ENCODE measurements around the gene CINP. TPM values are rescaled to one million over a fixed set of nuclear protein-coding genes. Genes with fewer than 3 reads are reported as not detected.
"Not testable (repeated sequence)": the region's sequence is repeated elsewhere in the genome, so short reads cannot be mapped to it uniquely, and the experiment has no call there.

The CINP gene
- total RNA-seq, 1 donor from 2014 or later: 41.6 TPM

- DNase-seq (ENCODE audit: low read depth in 2 of 2): no peak
Measured at GRCh38 chr14:102353126-102353619, 9.5 kb downstream of the CINP start.

- DNase-seq (ENCODE audit: low read depth in 2 of 2): no peak
Measured at GRCh38 chr14:102352213-102352612, 10.5 kb downstream of the CINP start.

- peak in 1 of 2 donors; percentile 73 for DNase-seq (ENCODE audit: low read depth in 2 of 2)
Measured at GRCh38 chr14:102351593-102351992, 11.1 kb downstream of the CINP start.

GRCh38 chr14:102351023-102351422 is 11.7 kb downstream of the CINP start:
- DNase-seq (ENCODE audit: low read depth in 2 of 2): peak; percentile 39 to 91

GRCh38 chr14:102348376-102348775 is 14.3 kb downstream of the CINP start:
- no peak for DNase-seq (ENCODE audit: low read depth in 2 of 2)

GRCh38 chr14:102346645-102347044 is 16.0 kb downstream of the CINP start:
- DNase-seq (ENCODE audit: low read depth in 2 of 2): no peak

GRCh38 chr14:102345232-102345631 is 17.5 kb downstream of the CINP start:
- DNase-seq (ENCODE audit: low read depth in 2 of 2): no peak

- DNase-seq (ENCODE audit: low read depth in 2 of 2): no peak
Measured at GRCh38 chr14:102344485-102344884, 18.2 kb downstream of the CINP start.

- no peak for DNase-seq (ENCODE audit: low read depth in 2 of 2)
Measured at GRCh38 chr14:102344084-102344483, 18.6 kb downstream of the CINP start.

GRCh38 chr14:102342238-102342637 is 20.5 kb downstream of the CINP start:
- DNase-seq (ENCODE audit: low read depth in 2 of 2): no peak

GRCh38 chr14:102341566-102341965 is 21.1 kb downstream of the CINP start:
- DNase-seq (ENCODE audit: low read depth in 2 of 2): no peak

GRCh38 chr14:102338724-102339123 is 24.0 kb downstream of the CINP start:
- no peak for DNase-seq (ENCODE audit: low read depth in 2 of 2)

- no peak for DNase-seq (ENCODE audit: low read depth in 2 of 2)
Measured at GRCh38 chr14:102335163-102335562, 27.5 kb downstream of the CINP start.

GRCh38 chr14:102333795-102334705 is 28.6 kb downstream of the CINP start:
- DNase-seq (ENCODE audit: low read depth in 2 of 2): no peak

- no peak for DNase-seq (ENCODE audit: low read depth in 2 of 2)
Measured at GRCh38 chr14:102333390-102333789, 29.3 kb downstream of the CINP start.

GRCh38 chr14:102330806-102331205 is 31.9 kb downstream of the CINP start:
- no peak for DNase-seq (ENCODE audit: low read depth in 2 of 2)

- not testable (repeated sequence) for DNase-seq (ENCODE audit: low read depth in 2 of 2)
Measured at GRCh38 chr14:102329381-102329780, 33.3 kb downstream of the CINP start.

- DNase-seq (ENCODE audit: low read depth in 2 of 2): no peak
Measured at GRCh38 chr14:102326583-102326982, 36.1 kb downstream of the CINP start.

- no peak for DNase-seq (ENCODE audit: low read depth in 2 of 2)
Measured at GRCh38 chr14:102325791-102326345, 36.8 kb downstream of the CINP start.

- DNase-seq (ENCODE audit: low read depth in 2 of 2): peak in 1 of 2 donors; percentile 68
Measured at GRCh38 chr14:102323102-102323501, 39.6 kb downstream of the CINP start.

- DNase-seq (ENCODE audit: low read depth in 2 of 2): no peak
Measured at GRCh38 chr14:102321456-102322422, 41.0 kb downstream of the CINP start.

All from dermis microvascular lymphatic vessel endothelial cell (primary cell).